NCI-H2196 (cell line): ENCODE data around the gene CCDC184.
"Not testable (repeated sequence)": the region's sequence is repeated elsewhere in the genome, so short reads cannot be mapped to it uniquely, and the experiment has no call there.

Experiments used
- DNase-seq: peaks from one replicate; lab custom pipeline; 2025; ENCODE audit not compliant: unreplicated experiment; lab: John Stamatoyannopoulos, UW

CCDC184 gene

GRCh38 chr12:48201516-48201915 is 18.1 kb downstream of the CCDC184 start:
- DNase-seq: no peak

- no peak for DNase-seq
Measured at GRCh38 chr12:48202766-48203165, 19.3 kb downstream of the CCDC184 start.

GRCh38 chr12:48203192-48203591 is 19.7 kb downstream of the CCDC184 start, which contains the start of gene OR10AD1:
Gene OR10AD1 (minus strand): TSS chr12:48203292. CDS start chr12:48203292, 0 bp downstream.
- DNase-seq: no peak

GRCh38 chr12:48209495-48209894 is 26.1 kb downstream of the CCDC184 start:
- not testable (repeated sequence) for DNase-seq

- DNase-seq: no peak
Measured at GRCh38 chr12:48216785-48217184, 33.3 kb downstream of the CCDC184 start.

- DNase-seq: no peak
Measured at GRCh38 chr12:48219631-48220030, 36.2 kb downstream of the CCDC184 start.

GRCh38 chr12:48220701-48221100 is 37.3 kb downstream of the CCDC184 start:
- DNase-seq: no peak

GRCh38 chr12:48221645-48222044 is 38.2 kb downstream of the CCDC184 start:
- DNase-seq: no peak

- not testable (repeated sequence) for DNase-seq
Measured at GRCh38 chr12:48224533-48224932, 41.1 kb downstream of the CCDC184 start.

- DNase-seq: not testable (repeated sequence)
Measured at GRCh38 chr12:48231169-48231958, 47.9 kb downstream of the CCDC184 start.
